GM13976 (cell line): ENCODE results near the gene SETDB1.

Source experiments
- DNase-seq: peaks from one replicate; pipeline ENCODE4 v3.0.0; 2012; ENCODE audit warnings: low spot score
- CTCF ChIP-seq: IDR thresholded peaks from 2 replicates; pipeline ENCODE4 v1.5.1; 2012; ENCODE audit warnings: borderline replicate concordance, mild to moderate bottlenecking; ENCODE audit not compliant: insufficient read depth; ENCODE audit errors: extremely low read depth, missing control alignments, control extremely low read depth
- in situ Hi-C: fragments of 300-500 bp; cut with MboI; formaldehyde crosslinking; loops from one replicate; pipeline ENCODE4 v1.12.0; 2022; ENCODE audit warnings: low sequenced_read_pairs, mixed read lengths, inconsistent platforms; ENCODE audit not compliant: unreplicated experiment

Gene SETDB1

DNA sequence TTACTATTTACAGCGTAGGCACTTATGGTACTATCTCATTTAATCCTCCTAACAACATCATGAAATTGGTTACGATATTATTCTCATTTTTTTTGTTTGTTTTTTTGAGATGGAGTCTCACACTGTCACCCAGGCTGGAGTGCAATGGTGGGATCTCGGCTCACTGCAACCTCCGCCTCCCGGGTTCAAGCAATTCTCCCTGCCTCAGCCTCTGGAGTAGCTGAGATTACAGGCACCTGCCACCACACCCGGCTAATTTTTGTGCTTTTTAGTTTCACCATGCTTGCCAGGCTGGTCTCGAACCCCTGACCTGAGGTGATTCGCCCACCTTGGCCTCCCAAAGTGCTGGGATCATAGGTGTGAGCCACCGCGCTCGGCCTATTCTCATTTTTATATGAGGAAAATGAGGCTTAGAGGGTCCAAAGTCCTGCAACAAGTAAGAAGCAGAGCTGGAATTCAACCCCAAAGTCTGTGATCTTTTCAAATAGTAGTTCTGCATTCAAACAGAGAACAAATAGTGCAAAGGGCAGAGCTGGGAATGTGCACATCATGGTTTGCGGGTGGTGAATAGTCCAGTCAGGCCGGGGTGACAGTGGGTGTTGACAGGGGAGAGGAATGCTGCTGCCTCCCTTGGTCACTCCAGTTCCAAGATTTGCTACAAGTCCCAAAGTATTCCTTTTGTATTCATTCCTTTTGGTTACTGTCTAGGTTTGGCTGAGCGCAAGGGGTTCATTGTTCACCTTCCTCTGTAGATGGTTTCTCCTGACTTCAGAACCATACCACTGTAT is 86.7 kb downstream of the SETDB1 start:
- no peak for TF ChIP-seq CTCF
- no peak for DNase-seq
- in situ Hi-C loops: no loop called here

DNA sequence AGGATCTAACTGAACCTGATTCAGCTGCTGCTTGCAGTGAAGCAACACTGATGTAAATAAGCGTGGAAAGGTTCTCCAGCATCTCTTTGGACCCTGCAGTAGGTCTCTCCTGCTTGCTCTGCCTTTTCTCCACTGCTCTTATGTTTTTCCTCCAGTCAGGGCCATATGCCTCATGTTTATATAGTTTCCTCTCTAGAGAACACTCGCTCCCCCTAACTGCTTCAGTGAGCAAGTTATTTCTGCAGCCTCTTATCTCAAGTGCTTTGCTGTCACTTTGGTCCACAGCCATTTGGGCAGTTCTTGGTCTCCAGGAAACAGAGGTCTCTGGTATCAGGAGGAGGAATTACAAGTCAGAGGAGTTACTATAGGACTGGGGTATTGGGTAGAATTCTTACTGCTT is 87.4 kb downstream of the SETDB1 start:
- in situ Hi-C loops: no loop called here
- no peak for TF ChIP-seq CTCF
- DNase-seq: no peak
